HT1080 (cell line): ENCODE results near the gene NPC1L1. TPM values are rescaled to one million over a fixed set of nuclear protein-coding genes. Genes with fewer than 3 reads are reported as not detected.
"Not testable (repeated sequence)": the region's sequence is repeated elsewhere in the genome, so short reads cannot be mapped to it uniquely, and the experiment has no call there.

Experiments used
- DNase-seq: peaks from one replicate; pipeline ENCODE4 v3.0.0-alpha.2; 2015; ENCODE audit warnings: low read depth
- total RNA-seq: library from RNA; depleted of rRNA; stranded (reverse); fragments of >200 nt; shearing (Covaris generic); gene quantifications from 2 replicates; pipeline ENCODE4 v1.2.3, GENCODE V29; 2014

Gene NPC1L1
- total RNA-seq, 1 experiment from 2014 or later, result not detected

GRCh38 chr7:44566680-44567079 is 25.6 kb upstream of the NPC1L1 start:
- no peak for DNase-seq

DNA sequence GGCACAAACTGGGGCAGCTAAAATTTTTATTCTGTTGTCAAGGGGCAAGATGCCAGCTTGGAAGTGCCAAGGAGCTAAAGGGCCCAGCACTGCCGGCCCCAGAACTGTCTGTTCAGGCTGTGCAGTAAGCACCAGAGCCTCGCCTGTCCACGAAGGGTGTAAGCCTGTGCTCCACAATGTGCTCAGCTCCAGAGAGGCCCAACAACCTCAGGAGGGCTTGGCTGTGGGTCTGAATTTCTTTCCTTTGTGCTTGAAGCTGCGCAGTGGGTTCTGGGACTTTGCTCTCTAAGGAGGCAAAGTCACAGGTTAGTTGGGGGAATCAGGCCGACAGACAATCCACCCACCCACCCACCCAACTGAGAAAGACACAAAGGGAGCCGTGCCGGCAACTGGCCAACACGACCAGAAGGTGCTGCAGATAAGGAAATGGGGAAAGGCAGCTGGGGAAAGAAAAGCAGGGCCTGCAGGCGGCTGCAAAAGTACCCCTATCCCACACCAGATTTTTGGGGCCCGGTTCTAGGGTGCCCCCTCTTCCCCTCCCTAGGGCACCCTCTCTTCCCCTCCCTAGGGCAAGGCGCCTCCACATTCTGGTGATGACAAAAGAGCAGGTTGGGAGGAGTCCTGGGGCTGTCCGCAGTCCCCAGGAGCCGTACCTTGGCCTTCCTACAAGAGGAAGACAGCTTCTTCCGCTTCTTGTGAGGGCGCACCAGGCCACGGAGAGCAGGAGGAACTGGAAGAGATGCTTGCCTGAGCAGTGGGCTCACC is 24.8 kb upstream of the NPC1L1 start:
- DNase-seq, result no peak

- peak; percentile 51 for DNase-seq
Observed at GRCh38 chr7:44565097-44565794, 24.1 kb upstream of the NPC1L1 start.

DNA sequence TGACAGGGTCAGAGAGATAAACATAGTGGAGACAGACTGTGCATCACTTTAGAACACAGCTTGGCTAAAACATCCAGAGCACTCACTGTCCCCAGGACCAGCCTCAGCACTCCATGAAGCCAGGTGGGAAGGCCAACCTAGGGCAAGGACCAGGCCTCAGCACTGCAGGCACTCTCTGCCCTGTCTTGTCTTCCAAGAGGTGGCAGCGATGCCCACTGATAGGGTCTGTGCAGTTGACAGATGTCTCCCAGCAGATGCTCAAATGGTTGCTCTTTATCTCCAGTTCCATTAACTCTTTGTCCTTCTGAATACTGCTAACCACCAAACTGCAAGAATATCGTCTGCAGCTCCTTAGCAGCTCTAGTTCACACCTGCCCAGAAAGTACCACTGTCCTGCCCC is 23.5 kb upstream of the NPC1L1 start:
- no peak for DNase-seq

GRCh38 chr7:44563171-44563679 is 22.1 kb upstream of the NPC1L1 start:
- DNase-seq, result no peak

- DNase-seq, result not testable (repeated sequence)
Observed at GRCh38 chr7:44562622-44562962, 21.5 kb upstream of the NPC1L1 start.

GRCh38 chr7:44561962-44562621 is 21.0 kb upstream of the NPC1L1 start:
- DNase-seq, result peak; percentile 60

- no peak for DNase-seq
Observed at GRCh38 chr7:44561481-44561880, 20.4 kb upstream of the NPC1L1 start.

- no peak for DNase-seq
Observed at GRCh38 chr7:44559485-44559884, 18.4 kb upstream of the NPC1L1 start.

GRCh38 chr7:44557485-44557884 is 16.4 kb upstream of the NPC1L1 start:
- DNase-seq, result no peak

- no peak for DNase-seq
Observed at GRCh38 chr7:44555350-44555749, 14.2 kb upstream of the NPC1L1 start.

- DNase-seq, result not testable (repeated sequence)
Observed at GRCh38 chr7:44552473-44553005, 11.4 kb upstream of the NPC1L1 start.

GRCh38 chr7:44549457-44549856 is 8.3 kb upstream of the NPC1L1 start:
- no peak for DNase-seq

GRCh38 chr7:44548893-44549292 is 7.8 kb upstream of the NPC1L1 start:
- DNase-seq, result no peak

GRCh38 chr7:44547536-44548231 is 6.6 kb upstream of the NPC1L1 start:
- no peak for DNase-seq

- no peak for DNase-seq
Observed at GRCh38 chr7:44541876-44542610, 913 bp upstream of the NPC1L1 start.

DNA sequence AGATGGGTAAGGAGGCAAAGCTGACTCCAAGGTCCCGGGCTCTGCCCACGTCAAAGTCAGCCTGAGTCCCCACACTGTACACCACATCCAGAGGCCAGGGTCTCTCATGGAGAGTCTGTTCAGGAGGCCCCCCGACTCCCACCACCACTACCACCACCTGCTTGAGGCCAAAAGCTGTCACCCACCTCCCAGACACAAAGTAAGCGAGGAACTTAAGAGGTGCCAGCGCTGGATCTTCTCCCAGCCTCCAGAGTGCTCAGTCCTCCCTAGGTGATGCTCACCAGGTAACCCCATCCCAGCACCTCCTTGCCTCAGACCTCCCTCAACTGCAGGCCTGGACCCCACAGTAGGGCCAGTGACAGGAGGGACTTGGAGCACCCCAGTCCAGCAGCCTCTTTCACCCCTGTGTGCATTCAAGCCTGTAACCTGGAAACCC is 520 bp downstream of the NPC1L1 start:
- no peak for DNase-seq

- DNase-seq, result no peak
Observed at GRCh38 chr7:44539669-44540506, 1.2 kb downstream of the NPC1L1 start.

- no peak for DNase-seq
Observed at GRCh38 chr7:44538798-44539668, 2.1 kb downstream of the NPC1L1 start.
